ENCODE results near the gene SPATA45.

SPATA45 gene

DNA sequence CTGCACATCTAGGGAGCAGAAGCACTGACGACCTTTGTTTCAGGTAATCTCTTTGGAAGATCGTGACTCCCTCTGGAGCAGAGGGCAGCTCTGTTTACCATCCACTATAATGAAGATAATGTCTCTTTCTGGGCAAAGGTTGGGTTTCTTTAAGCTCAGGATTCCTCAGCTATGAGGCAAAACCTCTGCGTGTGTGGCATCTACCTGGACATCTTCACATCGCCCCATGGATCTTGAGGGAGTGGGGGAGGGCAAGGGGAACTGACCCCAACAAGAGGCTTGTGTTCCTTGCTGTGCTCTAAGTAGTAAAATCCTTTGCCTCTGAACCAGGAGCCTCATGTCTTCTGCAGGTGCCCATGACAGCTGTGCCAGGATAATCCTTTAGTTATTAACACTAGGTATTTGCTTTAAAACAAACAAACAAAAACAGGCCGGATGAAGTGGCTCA is 19.6 kb downstream of the SPATA45 start:
- no peak for DNase-seq

DNA sequence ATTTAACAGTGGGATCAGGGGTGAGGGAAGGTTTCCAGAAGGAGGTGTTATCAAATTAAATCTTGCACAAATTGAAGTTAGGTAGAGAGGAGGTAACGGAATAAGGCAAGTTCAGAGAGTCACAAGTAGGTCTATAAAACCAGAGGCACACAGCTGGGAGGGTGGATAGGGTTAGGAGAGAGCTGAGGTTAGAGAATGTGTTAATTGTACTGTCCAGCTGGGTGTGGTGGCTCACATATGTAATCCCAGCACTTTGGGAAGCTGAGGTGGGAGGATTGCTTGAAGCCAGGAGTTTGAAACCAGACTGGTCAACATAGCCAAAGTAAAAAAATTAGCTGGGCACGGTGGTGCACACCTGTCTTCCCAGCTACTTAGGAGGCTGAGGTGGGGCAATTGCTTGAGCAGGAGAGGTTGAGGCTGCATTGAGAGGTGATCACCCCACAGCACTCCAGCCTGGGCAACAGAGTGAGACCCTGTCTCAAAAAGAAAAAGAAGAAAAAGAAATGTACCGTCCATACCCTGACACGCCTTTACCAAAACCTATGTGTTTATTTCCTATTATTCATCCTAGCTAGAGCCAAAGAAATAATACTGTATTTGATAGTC is 20.2 kb downstream of the SPATA45 start:
- no peak for DNase-seq

DNA sequence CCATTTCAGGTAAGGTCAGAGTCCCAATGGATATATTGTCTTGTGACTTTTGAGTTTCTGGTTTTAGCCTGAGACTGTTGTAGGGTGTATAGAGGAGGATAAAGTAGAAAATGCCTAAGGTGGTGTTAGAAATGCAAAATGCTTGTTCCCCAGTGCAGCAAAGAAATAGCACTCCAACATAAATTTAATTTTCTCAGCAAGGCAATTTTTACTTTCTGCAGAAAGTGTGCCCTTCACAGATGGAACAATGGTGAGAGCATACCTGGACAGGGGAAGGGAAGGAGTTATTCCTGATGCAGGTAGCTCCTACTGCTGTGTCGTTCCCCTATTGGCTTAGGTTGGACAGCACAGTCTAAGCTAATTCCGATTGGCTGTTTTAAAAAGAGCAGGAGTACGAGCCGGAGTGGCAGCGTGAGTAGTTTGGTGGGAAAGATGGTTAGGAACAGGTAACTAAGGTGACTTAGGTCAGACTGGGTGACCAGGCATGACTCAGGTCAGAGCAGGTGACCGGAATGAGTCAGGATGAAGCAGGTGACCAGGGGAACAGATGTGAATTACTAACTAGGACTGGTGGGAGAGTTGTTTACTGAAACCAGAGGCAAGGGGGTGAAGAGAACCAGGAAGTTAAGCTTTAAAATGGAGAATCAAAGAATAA is 21.5 kb downstream of the SPATA45 start:
- no peak for DNase-seq

DNA sequence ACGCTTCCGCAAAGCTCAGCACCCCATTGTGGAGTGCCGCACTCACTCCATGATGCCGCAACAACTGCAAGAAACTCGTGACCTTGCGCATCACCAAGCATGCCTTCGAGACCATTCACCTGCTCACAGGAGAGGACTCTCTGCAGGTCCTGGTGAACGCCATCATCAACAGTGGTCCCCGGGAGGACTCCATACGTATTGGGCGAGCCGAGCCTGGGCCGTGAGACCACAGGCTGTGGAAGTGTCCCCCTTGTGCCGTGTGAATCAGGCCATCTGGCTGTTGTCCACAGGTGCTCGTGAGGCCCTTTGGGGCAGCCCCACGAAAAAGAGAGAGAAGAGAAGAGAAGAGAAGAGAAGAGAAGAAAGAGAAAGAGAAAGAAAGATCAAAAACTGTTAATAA is 23.2 kb downstream of the SPATA45 start:
- no peak for DNase-seq

DNA sequence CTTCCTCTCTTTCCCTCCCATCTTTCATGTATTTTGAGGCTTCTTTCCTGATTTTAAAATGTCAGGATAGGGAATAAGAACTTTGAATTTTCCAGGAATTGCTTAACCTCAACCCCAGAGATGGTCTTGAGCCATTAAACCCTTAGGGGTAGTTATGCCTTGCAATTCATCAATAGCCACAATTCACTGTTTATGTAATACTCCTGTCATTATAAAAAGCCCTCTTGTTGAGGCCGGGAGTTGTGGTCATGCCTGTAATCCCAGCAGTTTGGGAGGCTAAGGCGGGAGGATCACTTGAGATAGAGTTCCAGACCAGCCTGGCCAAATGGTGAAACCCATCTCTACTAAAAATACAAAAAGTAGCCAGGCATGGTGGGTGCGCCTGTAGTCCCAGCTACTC is 24.5 kb downstream of the SPATA45 start:
- no peak for DNase-seq

DNA sequence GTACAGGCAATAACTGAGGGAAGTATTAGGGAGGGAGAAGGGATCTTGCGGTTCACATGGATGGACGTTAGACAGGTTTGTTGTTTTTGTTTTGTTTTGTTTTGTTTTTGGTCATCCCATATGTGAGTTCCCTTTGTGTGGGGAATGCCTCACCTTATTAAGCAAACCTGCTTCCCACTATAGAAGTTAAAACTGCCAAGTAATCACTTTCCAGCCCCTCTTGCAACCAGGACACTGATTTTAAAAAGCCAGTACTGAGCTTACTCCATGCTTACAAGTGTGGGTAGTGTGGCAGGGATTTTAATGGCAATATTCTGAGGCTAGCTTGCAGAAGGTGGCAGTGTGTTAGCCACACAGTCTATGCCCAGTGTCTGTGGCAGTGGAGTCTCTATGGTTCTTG is 26.5 kb downstream of the SPATA45 start:
- no peak for DNase-seq

DNA sequence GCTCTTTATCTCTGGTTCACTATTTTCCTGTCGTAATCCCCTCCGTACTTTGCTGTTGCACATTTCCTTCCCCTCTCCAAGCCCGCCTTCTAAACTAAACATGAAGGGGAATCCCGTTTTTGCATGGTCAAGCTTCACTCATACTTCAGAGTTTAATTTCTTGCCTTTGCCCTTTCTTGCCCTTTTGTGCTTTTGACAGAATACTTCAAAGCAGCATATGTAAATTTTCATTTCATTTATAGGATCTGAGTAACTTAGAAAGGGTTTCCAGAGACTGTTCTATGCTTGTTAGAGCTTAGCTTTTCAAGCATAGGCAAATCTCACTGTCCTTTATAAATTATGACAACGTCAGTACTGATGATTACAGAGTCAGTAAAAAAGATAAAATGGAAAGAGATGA is 27.7 kb downstream of the SPATA45 start:
- DNase-seq = peak in 1 of 2 donors; percentile 9

DNA sequence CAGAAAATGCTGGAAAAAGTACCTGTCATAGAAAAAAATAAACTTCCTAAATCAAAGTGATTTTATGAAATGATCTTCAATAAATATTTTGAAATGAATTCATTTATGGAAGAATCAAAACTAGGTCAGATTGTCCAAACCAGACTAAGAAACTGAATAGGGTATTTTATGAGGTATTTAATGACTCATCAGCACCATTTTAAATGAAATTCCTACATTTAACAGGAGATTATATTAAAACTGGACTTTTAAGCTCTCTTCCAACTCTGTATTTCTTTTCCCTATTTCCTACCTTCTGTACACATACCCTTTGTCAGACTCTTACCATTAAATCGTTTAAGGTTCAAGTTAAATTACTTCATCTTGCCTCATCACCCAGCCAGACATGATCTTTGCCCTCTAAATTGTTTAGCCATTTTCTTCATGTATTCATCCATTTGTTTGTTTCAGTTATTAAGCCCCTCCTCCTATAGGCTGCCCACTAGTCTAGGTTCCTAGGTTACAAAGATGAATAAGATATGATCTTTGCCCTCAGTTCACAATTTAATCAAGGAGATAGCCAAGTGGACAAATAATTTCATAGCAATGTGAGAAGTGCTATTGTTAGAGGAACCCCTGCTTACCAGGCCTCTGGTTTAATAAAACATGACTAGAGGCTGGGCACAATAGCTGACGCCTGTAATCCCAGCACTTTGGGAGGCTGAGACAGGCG is 30.7 kb downstream of the SPATA45 start:
- no peak for DNase-seq

DNA sequence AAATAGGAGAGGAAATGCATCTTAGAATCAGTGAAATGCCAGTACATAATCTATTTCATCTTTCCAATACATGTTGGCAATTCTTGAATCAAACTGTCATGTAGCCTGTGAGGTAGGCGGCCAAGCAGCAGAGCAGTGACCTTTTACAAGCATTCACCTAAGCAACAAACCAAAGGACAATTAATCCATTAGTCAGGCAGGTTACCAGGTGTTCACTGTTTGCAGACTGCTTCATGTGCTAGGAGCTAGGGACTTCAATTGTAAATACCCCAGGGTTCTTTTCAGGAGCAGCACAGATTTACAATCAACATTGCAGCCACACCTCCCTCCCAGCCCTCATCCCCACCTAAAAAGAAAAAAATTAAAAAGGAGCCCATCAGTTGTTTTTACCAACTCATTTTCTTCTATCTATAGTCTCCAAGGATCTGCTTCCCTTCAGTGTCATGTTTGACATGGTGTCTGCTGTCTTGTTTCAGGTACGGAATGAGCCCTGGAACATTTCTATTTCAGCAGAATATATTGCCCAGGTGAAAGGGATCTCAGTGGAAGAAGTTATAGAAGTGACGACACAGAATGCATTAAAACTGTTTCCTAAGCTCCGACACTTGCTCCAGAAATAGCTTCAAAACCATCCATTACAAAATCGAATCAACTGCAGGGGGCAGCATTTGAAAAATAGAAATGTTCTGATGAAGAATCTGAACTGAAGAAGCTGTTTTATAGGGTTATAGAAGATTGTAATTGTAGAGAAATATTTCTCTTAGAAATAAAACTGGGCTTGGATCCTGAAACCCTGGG is 32.7 kb downstream of the SPATA45 start:
- no peak for DNase-seq

DNA sequence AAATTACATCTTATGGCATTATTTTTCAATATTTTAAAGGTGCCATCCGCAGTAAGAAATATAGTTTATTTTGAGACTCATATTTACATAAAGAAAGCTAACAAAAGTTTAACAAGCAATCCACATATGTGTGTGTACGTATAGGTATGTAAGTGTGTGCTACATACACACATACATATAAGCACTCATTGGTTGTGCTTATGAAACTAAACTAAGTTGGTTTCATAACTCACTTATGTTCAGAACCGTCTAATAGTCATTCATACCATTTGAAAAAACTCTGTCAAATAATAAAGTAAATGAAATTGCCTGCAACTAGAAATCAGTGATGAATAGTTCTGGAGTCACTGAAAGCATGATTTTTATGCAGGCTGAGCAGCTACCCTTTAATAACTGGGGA is 41.7 kb downstream of the SPATA45 start:
- no peak for DNase-seq

DNA sequence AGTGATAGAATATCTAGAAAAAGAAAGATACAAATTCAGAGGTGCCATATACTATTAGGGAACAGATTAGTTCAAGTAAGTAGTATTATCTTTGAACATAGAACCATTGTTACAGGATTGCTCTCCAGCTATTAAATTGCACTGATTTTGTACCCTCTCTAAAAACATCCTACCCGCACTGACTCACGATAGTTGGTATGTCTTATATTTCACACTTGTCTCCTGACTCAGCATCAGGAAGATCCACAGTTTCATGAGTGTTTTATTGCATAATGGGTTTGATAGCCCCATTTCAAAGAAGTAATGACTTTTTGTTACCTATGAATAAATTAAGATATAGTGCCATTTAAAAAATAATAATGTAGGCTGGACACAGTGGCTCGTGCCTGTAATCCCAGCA is 49.8 kb downstream of the SPATA45 start:
- DNase-seq = no peak

DNA sequence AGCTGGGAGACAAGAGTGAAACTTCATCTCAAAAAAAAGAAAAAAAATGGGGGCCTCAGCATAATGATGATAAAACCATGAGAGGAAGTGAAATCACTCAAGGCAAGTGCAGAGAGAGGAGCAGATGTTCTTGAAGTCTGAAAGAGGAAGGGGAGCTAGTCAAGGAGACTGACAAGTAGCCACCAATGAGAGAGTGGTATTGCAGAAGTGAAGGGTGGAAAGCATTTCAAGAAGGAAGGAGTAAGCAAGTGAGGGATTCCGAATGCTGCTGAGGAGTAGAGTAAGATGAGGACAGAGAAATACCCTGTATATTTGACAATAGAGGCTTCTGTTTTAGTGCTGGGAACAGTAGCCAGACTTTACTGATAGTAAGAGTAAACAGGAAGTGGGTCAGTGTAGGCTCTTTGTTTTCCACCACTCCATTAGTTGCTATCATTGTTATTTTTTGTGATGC is 52.9 kb downstream of the SPATA45 start:
- DNase-seq = peak; percentile 24 to 34

DNA sequence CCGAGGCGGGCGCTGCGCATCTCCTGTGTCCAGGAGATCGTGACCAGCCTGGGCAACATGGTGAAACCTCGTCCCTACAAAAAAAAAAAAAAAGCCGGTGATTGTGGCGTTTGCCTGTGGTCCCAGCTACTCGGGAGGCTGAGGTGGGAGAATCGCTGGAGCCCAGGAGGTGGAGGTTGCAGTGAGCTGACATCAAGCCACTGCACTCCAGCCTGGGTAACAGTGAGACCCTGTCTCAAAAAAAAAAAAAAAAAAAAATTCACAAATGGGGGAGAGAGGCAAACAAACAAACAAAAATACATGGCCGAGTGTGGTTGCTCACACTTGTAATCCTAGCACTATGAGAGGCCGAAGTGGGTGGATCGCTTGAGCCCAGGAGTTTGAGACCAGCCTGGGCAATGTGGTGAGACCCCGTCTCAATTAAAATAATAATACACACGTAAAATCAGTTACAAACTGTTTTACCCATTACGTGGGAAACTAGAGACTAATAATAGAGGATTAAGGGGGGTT is 55.0 kb downstream of the SPATA45 start:
- DNase-seq = no peak

DNA sequence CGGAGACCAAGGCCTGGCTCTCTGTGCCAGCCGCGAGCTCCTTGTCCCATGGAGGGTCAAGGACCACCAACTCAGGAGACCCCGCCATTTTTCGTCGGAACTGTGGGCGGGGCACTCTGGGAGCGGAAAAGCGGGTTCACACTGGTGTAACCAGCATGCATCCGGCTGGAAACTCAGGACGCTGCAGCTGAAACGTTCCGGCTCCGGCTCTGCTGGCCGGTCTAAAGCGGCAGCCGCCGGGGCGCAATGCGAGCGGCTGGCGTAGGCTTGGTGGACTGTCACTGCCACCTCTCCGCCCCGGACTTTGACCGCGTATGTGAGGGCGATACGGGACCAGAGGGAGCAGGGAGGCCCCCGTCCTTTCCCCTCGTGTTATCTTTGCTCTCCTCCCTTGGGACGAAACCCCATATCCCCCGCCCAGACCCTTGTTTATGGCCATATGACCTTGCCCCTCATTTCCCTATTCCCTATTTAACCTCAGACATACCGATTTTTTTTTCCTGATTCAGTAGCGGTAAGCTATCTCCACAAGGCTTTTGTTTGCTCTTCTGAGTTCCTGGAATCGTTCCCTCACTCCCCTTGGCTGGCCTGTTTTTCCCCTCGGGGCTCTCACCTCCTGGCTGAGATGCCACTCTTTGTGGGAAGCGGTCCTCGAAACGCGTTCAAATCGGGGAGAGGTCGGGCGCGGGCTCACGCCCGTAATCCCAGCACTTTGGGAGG is 55.6 kb downstream of the SPATA45 start, which contains the start of the genes NSL1 and TATDN3:
Gene NSL1, minus strand, starts transcription at position 102 of the 720 bp plus-strand sequence. Its CDS starts 14 bp downstream, at position 88.
Gene TATDN3, plus strand, starts transcription at position 219 of the 720 bp plus-strand sequence. Its CDS starts 28 bp downstream, at position 247.
- peak; percentile 89 to 96 for DNase-seq

DNA sequence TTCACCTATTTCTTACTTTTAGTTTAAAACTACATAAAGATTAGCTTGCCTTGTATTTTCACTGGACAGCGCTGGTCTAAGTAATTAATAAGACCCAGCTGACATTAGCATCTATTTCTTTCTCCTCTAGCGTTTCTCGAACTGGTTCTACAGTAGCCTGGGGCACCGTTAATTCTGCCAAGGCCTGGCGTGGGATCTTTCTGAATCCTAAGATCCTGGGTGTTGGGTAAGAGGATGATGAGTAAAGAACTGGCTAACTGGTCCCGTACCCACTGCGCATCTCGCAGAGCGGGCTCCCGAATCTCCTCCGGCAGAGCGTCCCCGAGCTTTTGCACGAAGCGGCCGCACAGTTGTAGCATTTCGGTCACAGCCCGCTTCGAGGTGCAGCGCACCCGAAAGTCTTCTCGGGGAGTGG is 56.2 kb downstream of the SPATA45 start:
- DNase-seq = no peak

DNA sequence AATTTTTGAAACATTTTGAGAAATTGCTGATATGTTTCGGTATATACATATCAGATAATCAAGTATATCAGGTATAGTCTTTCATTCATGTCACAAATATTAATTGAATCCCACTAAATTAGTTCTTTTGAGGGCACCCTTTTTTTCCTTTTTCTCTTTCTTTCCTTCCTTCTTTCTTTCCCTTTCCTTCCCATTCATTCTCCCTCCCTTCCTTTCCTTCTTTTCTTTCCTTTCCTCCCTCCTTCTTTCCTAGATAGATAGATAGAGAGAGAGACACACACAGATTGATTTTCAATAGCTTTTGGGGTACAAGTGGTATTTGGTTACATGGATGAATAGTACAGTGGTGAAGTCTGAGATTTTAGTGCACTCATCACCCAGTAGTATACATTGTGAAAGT is 61.6 kb downstream of the SPATA45 start:
- no peak for DNase-seq

DNA sequence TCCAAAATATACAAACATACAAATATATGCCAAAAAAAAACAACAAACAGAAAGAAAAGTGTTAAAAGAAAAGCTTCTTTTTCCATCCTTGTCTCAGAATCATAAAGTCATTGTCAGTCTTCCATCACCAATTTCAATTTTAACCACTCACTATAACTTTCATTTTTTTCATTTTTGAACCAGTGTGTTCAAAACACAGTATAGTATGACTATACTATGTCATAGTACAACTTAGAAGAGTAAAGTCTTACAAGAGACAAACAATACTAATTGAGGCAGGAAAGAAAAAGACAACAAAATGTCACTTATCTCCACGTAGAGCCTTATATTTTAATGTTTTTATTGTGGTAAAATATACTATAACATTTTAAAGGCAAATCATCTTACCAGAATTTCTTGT is 63.5 kb downstream of the SPATA45 start:
- no peak for DNase-seq

DNA sequence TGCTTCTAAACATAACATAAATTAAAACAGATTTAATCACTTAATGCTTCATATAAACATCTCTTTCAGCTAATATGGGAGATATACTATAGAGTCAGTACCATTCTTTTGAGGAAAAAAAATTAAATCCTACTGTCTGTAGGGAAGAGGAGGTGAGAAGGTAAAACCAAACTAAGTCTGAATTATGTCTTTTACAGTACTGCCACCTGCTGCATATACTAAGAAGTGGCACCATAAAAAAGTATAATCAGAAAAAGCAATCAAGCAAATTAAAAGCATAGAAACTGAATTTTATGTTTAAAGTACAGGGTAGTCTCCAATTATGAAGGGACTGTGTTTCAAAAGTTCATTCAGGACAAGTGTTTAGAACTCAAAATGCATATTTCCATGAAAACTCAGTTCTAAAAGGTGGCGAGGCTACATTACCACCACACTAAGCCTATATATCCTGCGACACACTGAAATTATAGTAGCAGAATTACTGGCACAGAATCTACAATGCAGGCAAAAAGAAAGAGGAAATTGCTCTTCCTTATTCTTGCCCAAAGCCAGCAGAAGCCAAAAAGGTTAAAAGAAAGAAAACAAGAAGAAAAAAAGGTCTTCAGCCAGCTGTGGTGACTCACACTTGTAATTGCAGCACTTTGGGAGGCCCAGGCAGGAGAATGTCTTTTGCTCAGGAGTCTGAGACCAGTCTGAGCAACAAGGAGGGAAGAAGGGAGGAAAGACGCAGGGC is 64.9 kb downstream of the SPATA45 start:
- DNase-seq = peak; percentile 12 to 39

DNA sequence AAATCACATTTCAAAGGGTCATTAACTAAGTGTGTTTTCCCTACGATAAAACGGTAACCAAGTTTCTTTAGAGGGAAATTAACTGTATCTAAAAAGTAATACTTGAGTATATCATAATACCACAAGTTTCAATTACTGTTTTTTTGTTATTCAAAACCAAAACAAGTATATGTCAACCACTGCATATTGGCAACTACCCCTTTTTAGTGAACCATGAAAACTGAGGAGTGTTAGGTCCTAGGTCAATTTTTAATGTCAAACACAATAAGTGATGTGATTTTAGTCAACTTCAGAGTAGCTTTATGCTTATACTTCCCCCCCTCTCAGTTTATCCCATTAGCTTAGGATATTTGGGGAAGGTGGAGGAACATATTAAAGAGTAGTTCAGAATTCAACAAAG is 66.2 kb downstream of the SPATA45 start:
- no peak for DNase-seq

DNA sequence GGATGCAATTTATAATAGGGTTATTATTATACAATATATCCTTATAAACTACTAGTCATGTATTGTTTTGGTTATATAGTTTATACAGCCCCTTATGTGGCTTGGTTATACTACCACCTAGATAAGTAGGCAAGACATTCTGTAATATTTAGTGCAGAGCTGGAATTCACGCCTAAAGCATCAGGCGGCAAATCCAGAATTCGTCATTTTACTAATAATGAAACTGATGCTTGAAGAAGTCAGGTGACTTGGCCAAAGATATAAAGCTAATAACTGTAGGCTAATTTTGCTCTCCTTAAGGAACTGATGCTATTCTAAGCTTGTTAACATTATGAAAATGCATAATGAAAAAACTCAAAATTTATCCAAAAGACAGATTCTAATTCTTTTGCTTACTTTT is 66.7 kb downstream of the SPATA45 start:
- no peak for DNase-seq

Measured in CD4-positive, alpha-beta T cell treated with Interleukin-1 beta for 1 hour (primary cell).